Measurements from ENCODE around the gene FAM131B.

FAM131B gene

GRCh38 chr7:143305423-143306070 lies 57.0 kb downstream of the FAM131B start:
- H3K4me3 ChIP-seq (ENCODE audit: low read depth, low read length): no peak overlapping the region
- peak; percentile 91 for DNase-seq (ENCODE audit: low read depth)
- TF ChIP-seq, protein P1, sequence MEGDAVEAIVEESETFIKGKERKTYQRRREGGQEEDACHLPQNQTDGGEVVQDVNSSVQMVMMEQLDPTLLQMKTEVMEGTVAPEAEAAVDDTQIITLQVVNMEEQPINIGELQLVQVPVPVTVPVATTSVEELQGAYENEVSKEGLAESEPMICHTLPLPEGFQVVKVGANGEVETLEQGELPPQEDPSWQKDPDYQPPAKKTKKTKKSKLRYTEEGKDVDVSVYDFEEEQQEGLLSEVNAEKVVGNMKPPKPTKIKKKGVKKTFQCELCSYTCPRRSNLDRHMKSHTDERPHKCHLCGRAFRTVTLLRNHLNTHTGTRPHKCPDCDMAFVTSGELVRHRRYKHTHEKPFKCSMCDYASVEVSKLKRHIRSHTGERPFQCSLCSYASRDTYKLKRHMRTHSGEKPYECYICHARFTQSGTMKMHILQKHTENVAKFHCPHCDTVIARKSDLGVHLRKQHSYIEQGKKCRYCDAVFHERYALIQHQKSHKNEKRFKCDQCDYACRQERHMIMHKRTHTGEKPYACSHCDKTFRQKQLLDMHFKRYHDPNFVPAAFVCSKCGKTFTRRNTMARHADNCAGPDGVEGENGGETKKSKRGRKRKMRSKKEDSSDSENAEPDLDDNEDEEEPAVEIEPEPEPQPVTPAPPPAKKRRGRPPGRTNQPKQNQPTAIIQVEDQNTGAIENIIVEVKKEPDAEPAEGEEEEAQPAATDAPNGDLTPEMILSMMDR (IDR thresholded peaks at IDR 0.05; ENCODE audit: control insufficient read depth, extremely low read depth, insufficient read depth): peak; percentile 98

DNA sequence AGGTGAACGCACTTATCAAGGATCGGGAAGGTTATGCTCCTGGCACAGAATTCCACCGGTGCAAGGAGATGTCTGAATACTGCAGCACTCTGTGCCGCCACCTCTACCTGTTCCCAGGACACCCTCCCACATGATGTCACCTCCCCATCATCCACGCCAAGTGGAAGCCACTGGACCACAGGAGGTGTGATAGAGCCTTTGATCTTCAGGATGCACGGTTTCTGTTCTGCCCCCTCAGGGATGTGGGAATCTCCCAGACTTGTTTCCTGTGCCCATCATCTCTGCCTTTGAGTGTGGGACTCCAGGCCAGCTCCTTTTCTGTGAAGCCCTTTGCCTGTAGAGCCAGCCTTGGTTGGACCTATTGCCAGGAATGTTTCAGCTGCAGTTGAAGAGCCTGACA lies 57.6 kb downstream of the FAM131B start:
- no peak for DNase-seq (ENCODE audit: low read depth)
- TF ChIP-seq, protein P1 (IDR thresholded peaks at IDR 0.05; ENCODE audit: control insufficient read depth, extremely low read depth, insufficient read depth): no peak
- no peak overlapping the region for H3K4me3 ChIP-seq (ENCODE audit: low read depth, low read length)

GRCh38 chr7:143303733-143304132 lies 58.8 kb downstream of the FAM131B start:
- no peak for DNase-seq (ENCODE audit: low read depth)
- H3K4me3 ChIP-seq (ENCODE audit: low read depth, low read length): no peak overlapping the region
- TF ChIP-seq, protein P1 (IDR thresholded peaks at IDR 0.05; ENCODE audit: control insufficient read depth, extremely low read depth, insufficient read depth): no peak
